Keratinocyte (primary cell): ENCODE data around the gene NXPE4. TPM values are rescaled to one million over a fixed set of nuclear protein-coding genes. Genes with fewer than 3 reads are reported as not detected.
"Not testable (repeated sequence)": the region's sequence is repeated elsewhere in the genome, so short reads cannot be mapped to it uniquely, and the experiment has no call there.

Experiments
- DNase-seq: peaks from one replicate; pipeline ENCODE4 v3.0.0-alpha.2; 2011; ENCODE audit warnings: low read depth, missing footprints, low spot score
- FAIRE-seq: peaks from 2 replicates; lab custom pipeline; 2011; peaks lifted over from hg19 to GRCh38; lab: Jason Lieb, UNC
- H2AFZ ChIP-seq: 2 replicates; pipeline ENCODE4 v1.6.0; 2012; ENCODE audit warnings: low read length, control low read depth, inconsistent platforms; ENCODE audit not compliant: control insufficient read depth
- H3K27ac ChIP-seq: 2 replicates; pipeline ENCODE4 v1.5.1; 2011; ENCODE audit warnings: low read length; ENCODE audit not compliant: control insufficient read depth, insufficient read depth
- H3K27me3 ChIP-seq: 3 replicates; pipeline ENCODE4 v1.6.0; 2011; ENCODE audit warnings: low read length; ENCODE audit not compliant: control insufficient read depth, insufficient read depth; ENCODE audit errors: extremely low read depth
- H3K36me3 ChIP-seq, 2 experiments: 2 replicates in 1 of 2; 3 replicates in 1 of 2; pipeline ENCODE4 v1.5.1; 2011; ENCODE audit warnings: low read length in 2 of 2, mild to moderate bottlenecking in 1 of 2; ENCODE audit not compliant: control insufficient read depth in 2 of 2, insufficient read depth in 2 of 2; ENCODE audit errors: extremely low read depth in 1 of 2
- H3K4me1 ChIP-seq: 3 replicates; pipeline ENCODE4 v1.5.1; 2011; ENCODE audit warnings: low read length; ENCODE audit not compliant: control insufficient read depth, insufficient read depth; ENCODE audit errors: extremely low read depth
- H3K4me2 ChIP-seq: 3 replicates; pipeline ENCODE4 v1.6.0; 2011; ENCODE audit warnings: low read depth, low read length; ENCODE audit not compliant: control insufficient read depth, insufficient read depth; ENCODE audit errors: extremely low read depth
- H3K4me3 ChIP-seq, 3 experiments: fragments of 200-600 bp in 1 of 3; sonication (generic) in 1 of 3; 2 replicates in 2 of 3; 3 replicates in 1 of 3; pipeline ENCODE4 v1.5.1; 2011 to 2016; ENCODE audit warnings: low read length in 3 of 3, mild to moderate bottlenecking in 3 of 3, control low read depth in 2 of 3, inconsistent platforms in 1 of 3, low read depth in 1 of 3, mixed read lengths in 1 of 3, mixed run types in 1 of 3, moderate library complexity in 1 of 3; ENCODE audit not compliant: control insufficient read depth in 2 of 3, insufficient read depth in 2 of 3; ENCODE audit errors: extremely low read depth in 1 of 3
- H3K79me2 ChIP-seq: 2 replicates; pipeline ENCODE4 v1.6.0; 2012; ENCODE audit warnings: low read length; ENCODE audit not compliant: control insufficient read depth, insufficient read depth
- H3K9ac ChIP-seq: 3 replicates; pipeline ENCODE4 v1.6.0; 2011; ENCODE audit warnings: low read length; ENCODE audit not compliant: control insufficient read depth, insufficient read depth; ENCODE audit errors: extremely low read depth
- H3K9me1 ChIP-seq: 3 replicates; pipeline ENCODE4 v1.6.0; 2011; ENCODE audit warnings: low read length; ENCODE audit not compliant: control insufficient read depth, insufficient read depth; ENCODE audit errors: extremely low read depth
- H3K9me3 ChIP-seq: 2 replicates; pipeline ENCODE4 v1.5.1; 2012; ENCODE audit warnings: low read depth, low read length; ENCODE audit not compliant: control insufficient read depth
- H4K20me1 ChIP-seq: 3 replicates; pipeline ENCODE4 v1.6.0; 2011; ENCODE audit warnings: low read length; ENCODE audit not compliant: control insufficient read depth, insufficient read depth; ENCODE audit errors: extremely low read depth
- CTCF ChIP-seq, 3 experiments: IDR thresholded peaks in 1 of 3; conservative IDR thresholded peaks in 1 of 3; optimal IDR thresholded peaks in 1 of 3; 2 replicates in 2 of 3; 3 replicates in 1 of 3; pipeline versions ENCODE3 to v1.5.1; 2011; ENCODE audit warnings: low read length in 3 of 3, mild to moderate bottlenecking in 3 of 3, moderate library complexity in 2 of 3, control low read depth in 1 of 3, inconsistent platforms in 1 of 3; ENCODE audit not compliant: insufficient read depth in 2 of 3; ENCODE audit errors: extremely low read depth in 1 of 3
- EZH2 ChIP-seq: IDR thresholded peaks from one replicate; pipeline ENCODE4 v1.6.1; 2012; ENCODE audit warnings: inconsistent platforms, mild to moderate bottlenecking, low read length, moderate library complexity
- dilution Hi-C: fragments of 300-500 bp; cut with MboI; formaldehyde crosslinking; loops from one replicate; pipeline ENCODE4 v1.7.0; 2020; ENCODE audit warnings: low sequenced_read_pairs; ENCODE audit not compliant: extremely low pct_ligation_motif_present
- polyA plus RNA-seq, 5 experiments: library from polyadenylated mRNA; depleted of rRNA in 3 of 5; stranded (reverse) in 3 of 5; stranded (forward) in 1 of 5; unstranded in 1 of 5; fragments of >200 nt; gene quantifications; 1 replicate in 1 of 5; 2 replicates in 3 of 5; 3 replicates in 1 of 5; pipeline versions ENCODE4 v1.2.1 to v1.2.3, GENCODE V29; 2011 to 2012; ENCODE audit warnings: missing spikeins in 2 of 5, low read depth in 1 of 5, low replicate concordance in 1 of 5

Gene NXPE4
- polyA plus RNA-seq, 1 donor (not counting 4 experiments of a cell fraction or from before 2014, with no cell fraction given) = not detected

GRCh38 chr11:114612686-114613085 is 17.1 kb upstream of the NXPE4 start:
- Histone ChIP-seq H2AFZ (no peak overlapping the region), H4K20me1 (no peaks in the 10 kb centered on the region), H3K27ac (no peak overlapping the region), H3K4me1 (no peaks in the 10 kb centered on the region), H3K9ac (no peak overlapping the region), H3K79me2 (no peaks in the 10 kb centered on the region), H3K9me3 (peaks cover 4% of the 10 kb centered on the region), H3K4me3 (no peak overlapping the region), H3K9me1 (no peaks in the 10 kb centered on the region), H3K36me3 (no peaks in the 10 kb centered on the region), H3K4me2 (no peak overlapping the region), H3K27me3 (no peaks in the 10 kb centered on the region)
- dilution Hi-C loops = no loop called here
- no peak for TF ChIP-seq EZH2
- TF ChIP-seq CTCF (optimal IDR thresholded peaks at IDR 0.05 in 1 of 3, IDR thresholded peaks at IDR 0.05 in 1 of 3, conservative IDR thresholded peaks at IDR 0.05 in 1 of 3; ENCODE audit: extremely low read depth in 1 of 3, insufficient read depth in 2 of 3, low read length in 3 of 3) = no peak
- FAIRE-seq (no peak), DNase-seq (no peak)

- H3K4me3 ChIP-seq, H3K36me3 ChIP-seq, H3K27me3 ChIP-seq, FAIRE-seq, H3K79me2 ChIP-seq, H2AFZ ChIP-seq, H3K4me2 ChIP-seq, dilution Hi-C loops, H4K20me1 ChIP-seq, H3K9me1 ChIP-seq, H3K27ac ChIP-seq, H3K4me1 ChIP-seq, DNase-seq, H3K9ac ChIP-seq, H3K9me3 ChIP-seq: not testable (repeated sequence)
These were observed 16.6 kb upstream of the NXPE4 start for GRCh38 chr11:114612199-114612598.
